ENCODE data around the gene ADM. TPM values are rescaled to one million over a fixed set of nuclear protein-coding genes. Genes with fewer than 3 reads are reported as not detected.

The ADM gene
- total RNA-seq, 1 experiment from 2014 or later = 263 TPM

DNA sequence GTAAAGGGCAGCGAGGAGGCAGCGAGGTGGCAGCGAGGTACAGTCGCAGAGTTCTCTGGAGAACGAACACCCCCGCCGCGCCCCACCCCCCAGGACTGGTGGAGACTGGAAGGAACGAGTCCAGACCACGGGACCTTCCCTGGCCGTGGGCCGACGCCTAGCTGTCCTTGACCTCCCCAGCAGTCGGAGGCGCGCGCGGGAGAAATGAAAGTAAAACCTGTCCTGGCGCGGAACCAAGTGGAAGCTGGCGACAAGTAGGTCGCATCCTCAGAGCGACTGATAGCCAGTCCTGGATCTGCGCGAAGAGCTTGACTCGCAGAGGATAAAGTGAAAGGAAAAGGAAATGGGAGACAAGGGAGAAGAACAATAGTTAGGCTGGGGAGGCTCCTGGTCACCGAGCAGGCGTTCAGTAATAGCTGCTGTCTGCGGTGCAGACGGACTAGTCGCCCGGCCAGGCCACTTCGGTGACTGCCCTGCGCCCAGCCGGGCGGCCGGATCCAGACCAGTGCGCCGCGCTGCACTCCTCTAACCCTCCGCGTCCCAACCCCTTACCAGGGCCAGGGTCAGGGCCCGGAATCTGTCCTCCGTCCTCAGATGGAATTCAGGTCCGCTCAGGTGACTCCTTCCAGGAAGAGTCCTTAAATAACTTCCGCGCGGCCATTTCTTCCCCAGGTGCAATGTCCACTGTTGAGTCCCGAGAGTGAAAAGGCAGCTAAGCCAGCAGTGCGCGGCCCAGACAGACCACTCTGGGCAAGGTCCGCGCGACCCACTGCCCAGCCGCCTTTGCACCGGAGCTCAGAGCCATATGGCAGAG, 1.9 kb upstream of the ADM start:
- Histone ChIP-seq H3K36me3 (ENCODE audit: control insufficient read depth, insufficient read depth, low read length) (peaks cover 19% of the 10 kb centered on the region), H3K4me3 (ENCODE audit: low read depth in 2 of 2, low read length in 2 of 2) (peak overlapping the region; percentile 64 to 90), H3K9me3 (ENCODE audit: control insufficient read depth, insufficient read depth, low read depth, low read length) (no peaks in the 10 kb centered on the region), H3K27ac (ENCODE audit: low read length) (peak overlapping the region; percentile 100), H3K4me1 (ENCODE audit: control insufficient read depth, insufficient read depth, low read length) (peaks cover 30% of the 10 kb centered on the region), H3K27me3 (ENCODE audit: control insufficient read depth, insufficient read depth, low read length) (no peaks in the 10 kb centered on the region)
- ATAC-seq = peak; percentile 19
- ChIA-PET POLR2A (interaction anchor here (0.6 to 1.8 kb wide), 4 partner anchors 10 to 251 kb away, joined by 3 to 5 read pairs (median 4); no protein-coding TSS in a partner anchor), CTCF (interaction anchor here (0.6 to 1.3 kb wide), 8 partner anchors 26 to 1165 kb away, joined by 3 to 9 read pairs (median 3); no protein-coding TSS in a partner anchor)
- TF ChIP-seq SIN3A (IDR thresholded peaks at IDR 0.05; ENCODE audit: borderline replicate concordance, insufficient read depth, low read depth, low read length) = 0 out of 2 replicates have a peak, but pooled peaks have one; percentile 29
- TF ChIP-seq, protein P1, sequence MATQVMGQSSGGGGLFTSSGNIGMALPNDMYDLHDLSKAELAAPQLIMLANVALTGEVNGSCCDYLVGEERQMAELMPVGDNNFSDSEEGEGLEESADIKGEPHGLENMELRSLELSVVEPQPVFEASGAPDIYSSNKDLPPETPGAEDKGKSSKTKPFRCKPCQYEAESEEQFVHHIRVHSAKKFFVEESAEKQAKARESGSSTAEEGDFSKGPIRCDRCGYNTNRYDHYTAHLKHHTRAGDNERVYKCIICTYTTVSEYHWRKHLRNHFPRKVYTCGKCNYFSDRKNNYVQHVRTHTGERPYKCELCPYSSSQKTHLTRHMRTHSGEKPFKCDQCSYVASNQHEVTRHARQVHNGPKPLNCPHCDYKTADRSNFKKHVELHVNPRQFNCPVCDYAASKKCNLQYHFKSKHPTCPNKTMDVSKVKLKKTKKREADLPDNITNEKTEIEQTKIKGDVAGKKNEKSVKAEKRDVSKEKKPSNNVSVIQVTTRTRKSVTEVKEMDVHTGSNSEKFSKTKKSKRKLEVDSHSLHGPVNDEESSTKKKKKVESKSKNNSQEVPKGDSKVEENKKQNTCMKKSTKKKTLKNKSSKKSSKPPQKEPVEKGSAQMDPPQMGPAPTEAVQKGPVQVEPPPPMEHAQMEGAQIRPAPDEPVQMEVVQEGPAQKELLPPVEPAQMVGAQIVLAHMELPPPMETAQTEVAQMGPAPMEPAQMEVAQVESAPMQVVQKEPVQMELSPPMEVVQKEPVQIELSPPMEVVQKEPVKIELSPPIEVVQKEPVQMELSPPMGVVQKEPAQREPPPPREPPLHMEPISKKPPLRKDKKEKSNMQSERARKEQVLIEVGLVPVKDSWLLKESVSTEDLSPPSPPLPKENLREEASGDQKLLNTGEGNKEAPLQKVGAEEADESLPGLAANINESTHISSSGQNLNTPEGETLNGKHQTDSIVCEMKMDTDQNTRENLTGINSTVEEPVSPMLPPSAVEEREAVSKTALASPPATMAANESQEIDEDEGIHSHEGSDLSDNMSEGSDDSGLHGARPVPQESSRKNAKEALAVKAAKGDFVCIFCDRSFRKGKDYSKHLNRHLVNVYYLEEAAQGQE (IDR thresholded peaks at IDR 0.05; ENCODE audit: insufficient read depth in 1 of 2, low read depth in 2 of 2, low read length in 1 of 2) = no peak
- TF ChIP-seq POLR2AphosphoS5 (IDR thresholded peaks at IDR 0.05; ENCODE audit: low read depth, low read length) = peak; percentile 69
- TF ChIP-seq TCF7L2 (IDR thresholded peaks at IDR 0.05; ENCODE audit: low read depth, low read length) = peak; percentile 75
- TF ChIP-seq, protein P2, sequence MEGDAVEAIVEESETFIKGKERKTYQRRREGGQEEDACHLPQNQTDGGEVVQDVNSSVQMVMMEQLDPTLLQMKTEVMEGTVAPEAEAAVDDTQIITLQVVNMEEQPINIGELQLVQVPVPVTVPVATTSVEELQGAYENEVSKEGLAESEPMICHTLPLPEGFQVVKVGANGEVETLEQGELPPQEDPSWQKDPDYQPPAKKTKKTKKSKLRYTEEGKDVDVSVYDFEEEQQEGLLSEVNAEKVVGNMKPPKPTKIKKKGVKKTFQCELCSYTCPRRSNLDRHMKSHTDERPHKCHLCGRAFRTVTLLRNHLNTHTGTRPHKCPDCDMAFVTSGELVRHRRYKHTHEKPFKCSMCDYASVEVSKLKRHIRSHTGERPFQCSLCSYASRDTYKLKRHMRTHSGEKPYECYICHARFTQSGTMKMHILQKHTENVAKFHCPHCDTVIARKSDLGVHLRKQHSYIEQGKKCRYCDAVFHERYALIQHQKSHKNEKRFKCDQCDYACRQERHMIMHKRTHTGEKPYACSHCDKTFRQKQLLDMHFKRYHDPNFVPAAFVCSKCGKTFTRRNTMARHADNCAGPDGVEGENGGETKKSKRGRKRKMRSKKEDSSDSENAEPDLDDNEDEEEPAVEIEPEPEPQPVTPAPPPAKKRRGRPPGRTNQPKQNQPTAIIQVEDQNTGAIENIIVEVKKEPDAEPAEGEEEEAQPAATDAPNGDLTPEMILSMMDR (IDR thresholded peaks at IDR 0.05) = no peak
- no peak for DNase-seq (ENCODE audit: low read depth, low spot score)
- no TSS peak for BruUV-seq (replicated peaks)
- intact Hi-C loops (cut with micrococcal nuclease; ENCODE audit: unreplicated experiment) = loop anchor here (10.0 kb wide), 3 partner anchors 188 to 728 kb away; partner anchors contain the start of gene WEE1
- in situ Hi-C loops (cut with HindIII; ENCODE audit: low pct_unique_long_range_greater_than_20kb, low sequenced_read_pairs) = loop anchor here (5.0 to 25.0 kb wide), 3 partner anchors 71 to 716 kb away; no protein-coding TSS in a partner anchor

DNA sequence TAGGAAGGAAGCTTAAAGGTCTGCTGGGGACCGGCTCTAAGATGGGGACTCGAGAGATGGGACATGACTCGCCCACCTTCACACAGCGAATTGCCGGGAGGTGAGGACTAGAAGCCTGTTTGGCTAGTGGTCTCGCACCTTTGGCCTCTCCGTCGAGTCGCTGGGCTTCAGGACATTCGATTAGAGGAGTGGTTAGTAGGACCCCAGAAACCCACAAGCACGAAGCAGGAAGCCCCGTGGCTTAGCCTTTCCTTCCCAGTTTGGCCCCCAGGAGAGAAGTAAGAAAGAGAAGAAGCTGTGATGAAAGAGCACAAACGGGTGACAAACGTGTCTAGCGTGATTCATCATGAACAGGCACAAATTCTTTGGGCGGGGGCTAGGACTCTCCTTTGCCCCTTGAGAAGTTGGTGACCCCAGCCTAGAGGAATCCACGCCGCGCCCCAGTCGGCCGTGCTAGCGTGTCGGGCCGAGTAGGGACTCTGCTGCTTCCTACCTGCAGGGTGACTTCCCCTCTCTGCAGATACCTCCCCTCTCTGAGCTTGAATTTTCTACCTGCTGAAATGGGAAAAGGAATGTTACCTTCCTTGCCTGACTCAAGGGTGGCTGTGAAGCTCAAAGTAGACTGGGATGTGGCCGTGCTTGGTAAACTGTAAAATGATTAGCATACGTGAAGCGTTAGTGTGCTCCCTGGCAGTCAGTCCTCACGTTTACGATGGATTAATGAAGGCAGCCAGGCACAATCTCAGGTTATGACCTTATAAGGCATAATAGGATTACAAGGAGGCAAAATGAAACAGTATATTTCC, 1.1 kb upstream of the ADM start:
- Histone ChIP-seq H3K27ac (ENCODE audit: low read length) (peak overlapping the region; percentile 100), H3K4me3 (ENCODE audit: low read depth in 2 of 2, low read length in 2 of 2) (peak overlapping the region; percentile 64 to 90), H3K27me3 (ENCODE audit: control insufficient read depth, insufficient read depth, low read length) (no peaks in the 10 kb centered on the region), H3K9me3 (ENCODE audit: control insufficient read depth, insufficient read depth, low read depth, low read length) (no peaks in the 10 kb centered on the region), H3K36me3 (ENCODE audit: control insufficient read depth, insufficient read depth, low read length) (peaks cover 19% of the 10 kb centered on the region), H3K4me1 (ENCODE audit: control insufficient read depth, insufficient read depth, low read length) (peaks cover 33% of the 10 kb centered on the region)
- TF ChIP-seq POLR2AphosphoS5 (IDR thresholded peaks at IDR 0.05; ENCODE audit: low read depth, low read length) = peak; percentile 14
- TF ChIP-seq, protein P2 (IDR thresholded peaks at IDR 0.05) = no peak
- TF ChIP-seq SIN3A (IDR thresholded peaks at IDR 0.05; ENCODE audit: borderline replicate concordance, insufficient read depth, low read depth, low read length) = 0 out of 2 replicates have a peak, but pooled peaks have one; percentile 65
- TSS peak; percentile 64 for BruUV-seq (replicated peaks)
- ChIA-PET CTCF (interaction anchor here (0.5 to 2.7 kb wide), 8 partner anchors 11 to 753 kb away, joined by 3 to 13 read pairs (median 4); no protein-coding TSS in a partner anchor), POLR2A (interaction anchor here (0.6 to 1.8 kb wide), 6 partner anchors 11 to 691 kb away, joined by 3 to 17 read pairs (median 4); no protein-coding TSS in a partner anchor)
- DNase-seq (ENCODE audit: low read depth, low spot score) (no peak), ATAC-seq (0 out of 2 replicates have a peak, but pooled peaks have one; percentile 3)
- in situ Hi-C loops (cut with HindIII; ENCODE audit: low pct_unique_long_range_greater_than_20kb, low sequenced_read_pairs) = loop anchor here (5.0 to 25.0 kb wide), 3 partner anchors 71 to 716 kb away; no protein-coding TSS in a partner anchor
- intact Hi-C loops (cut with micrococcal nuclease; ENCODE audit: unreplicated experiment) = loop anchor here (2.0 to 10.0 kb wide), 4 partner anchors 97 to 729 kb away; partner anchors contain the start of gene WEE1

Data from Panc1 (cell line).